ENCODE results near the gene HEXIM2. TPM values are rescaled to one million over a fixed set of nuclear protein-coding genes. Genes with fewer than 3 reads are reported as not detected.

Gene HEXIM2
- total RNA-seq, 4 donors from 2014 or later = 1.2 to 10.8 (median 5.9) TPM

GRCh38 chr17:45149037-45149668 lies 12.5 kb upstream of the HEXIM2 start:
- peaks cover 15 to 64% (median 42%) of the 10 kb centered on the region in 4 donors for H3K4me1 ChIP-seq
- TF ChIP-seq POLR2A (IDR thresholded peaks at IDR 0.05) (peak; percentile 56), POLR2AphosphoS5 (IDR thresholded peaks at IDR 0.05) (peak; percentile 37 to 66 (median 38)), CTCF (IDR thresholded peaks at IDR 0.05) (peak; percentile 73 to 93 (median 86)), EP300 (IDR thresholded peaks at IDR 0.05; ENCODE audit: low read depth) (no peak)

GRCh38 chr17:45149669-45150664 lies 11.7 kb upstream of the HEXIM2 start:
- DNase-seq = peak; percentile 76
- H3K27ac ChIP-seq = peak overlapping the region; percentile 95 to 99 (median 98)
- H3K4me3 ChIP-seq = peak overlapping the region; percentile 40 to 90 (median 78)
- intact Hi-C loops (cut with DNase I; ENCODE audit: low total_unique reads) (loop anchor here (1.0 to 10.0 kb wide), 2 partner anchors 47 to 965 kb away; partner anchors contain the start of gene TMUB2), in situ Hi-C loops (cut with MboI; ENCODE audit: low pct_ligation_motif_present in 1 of 4, low pct_unique_long_range_greater_than_20kb in 1 of 4, low sequenced_read_pairs in 3 of 4) (no loop called here)
- TF ChIP-seq POLR2A (IDR thresholded peaks at IDR 0.05) = peak; percentile 40
- TF ChIP-seq POLR2AphosphoS5 (IDR thresholded peaks at IDR 0.05) = peak; percentile 9 to 58 (median 48)
- TF ChIP-seq CTCF (IDR thresholded peaks at IDR 0.05) = no peak
- no peak for TF ChIP-seq EP300 (IDR thresholded peaks at IDR 0.05; ENCODE audit: low read depth)
- WGBS, 2 donors (ENCODE audit: low coverage in 1 of 2) = 1 to 20% methylated on average over 3 to 48 of the region's 56 CpGs
- H3K9me3 ChIP-seq = no peaks in the 10 kb centered on the region
- H3K36me3 ChIP-seq = no peaks in the 10 kb centered on the region
- H3K27me3 ChIP-seq = no peaks in the 10 kb centered on the region
- peaks cover 10 to 58% (median 34%) of the 10 kb centered on the region in 4 donors for H3K4me1 ChIP-seq

More at GRCh38 chr17:45149037-45149668, 12.5 kb upstream of the HEXIM2 start:
- Histone ChIP-seq H3K27me3 (no peaks in the 10 kb centered on the region), H3K9me3 (no peaks in the 10 kb centered on the region), H3K4me3 (peak overlapping the region; percentile 40 to 90 (median 78)), H3K36me3 (no peaks in the 10 kb centered on the region), H3K27ac (peak overlapping the region; percentile 95 to 99 (median 98))
- intact Hi-C loops (cut with DNase I; ENCODE audit: low total_unique reads) = loop anchor here (1.0 to 10.0 kb wide), 2 partner anchors 48 to 964 kb away; partner anchors contain the start of gene TMUB2
- DNase-seq = peak; percentile 89
- in situ Hi-C loops (cut with MboI; ENCODE audit: low pct_ligation_motif_present in 1 of 4, low pct_unique_long_range_greater_than_20kb in 1 of 4, low sequenced_read_pairs in 3 of 4) = no loop called here
- WGBS, 2 donors (ENCODE audit: low coverage in 1 of 2) = 0 to 1% methylated on average over 3 to 32 of the region's 32 CpGs

GRCh38 chr17:45150911-45151809 lies 10.5 kb upstream of the HEXIM2 start:
- 31 to 35% methylated on average over 8 of the region's 8 CpGs for WGBS, 2 donors (ENCODE audit: low coverage in 1 of 2)
- TF ChIP-seq CTCF (IDR thresholded peaks at IDR 0.05) (no peak), EP300 (IDR thresholded peaks at IDR 0.05; ENCODE audit: low read depth) (no peak), POLR2AphosphoS5 (IDR thresholded peaks at IDR 0.05) (no peak)
- Histone ChIP-seq H3K27ac (peak overlapping the region; percentile 95 to 99 (median 98)), H3K9me3 (no peaks in the 10 kb centered on the region), H3K4me1 (peaks cover 13 to 55% (median 34%) of the 10 kb centered on the region in 4 donors), H3K36me3 (no peaks in the 10 kb centered on the region), H3K4me3 (peak overlapping the region; percentile 7 to 90 (median 78)), H3K27me3 (no peaks in the 10 kb centered on the region)
- in situ Hi-C loops (cut with MboI; ENCODE audit: low pct_ligation_motif_present in 1 of 4, low pct_unique_long_range_greater_than_20kb in 1 of 4, low sequenced_read_pairs in 3 of 4) = no loop called here
- DNase-seq = no peak
- intact Hi-C loops (cut with DNase I; ENCODE audit: low total_unique reads) = no loop called here
